Endodermal cell (in vitro differentiated cells): ENCODE results near the gene MANBA. TPM values are rescaled to one million over a fixed set of nuclear protein-coding genes. Genes with fewer than 3 reads are reported as not detected.

Experiments
- DNase-seq: peaks from one replicate; pipeline ENCODE4 v3.0.0-alpha.2; 2017
- H3K27ac ChIP-seq: 2 replicates; pipeline ENCODE4 v1.5.1; 2013; ENCODE audit warnings: mild to moderate bottlenecking, low read depth, low read length, moderate library complexity
- H3K27me3 ChIP-seq: 2 replicates; pipeline ENCODE4 v1.6.1; 2013; ENCODE audit warnings: mild to moderate bottlenecking, low read length, moderate library complexity; ENCODE audit not compliant: insufficient read depth, control insufficient read depth, poor library complexity, severe bottlenecking
- H3K36me3 ChIP-seq: 2 replicates; pipeline ENCODE4 v1.7.0; 2013; ENCODE audit warnings: mild to moderate bottlenecking, low read length, moderate library complexity; ENCODE audit not compliant: control insufficient read depth, insufficient read depth
- H3K4me1 ChIP-seq: one replicate; pipeline ENCODE4 v1.7.0; 2013; ENCODE audit warnings: low read length; ENCODE audit not compliant: control insufficient read depth, insufficient read depth
- H3K4me3 ChIP-seq: 2 replicates; pipeline ENCODE4 v1.5.1; 2013; ENCODE audit warnings: mild to moderate bottlenecking, low read length, moderate library complexity
- H3K9ac ChIP-seq: 2 replicates; pipeline ENCODE4 v1.6.1; 2013; ENCODE audit warnings: mild to moderate bottlenecking, low read length, moderate library complexity; ENCODE audit not compliant: poor library complexity, severe bottlenecking; ENCODE audit errors: extremely low read depth
- H3K9me3 ChIP-seq: 2 replicates; pipeline ENCODE4 v1.6.1; 2013; ENCODE audit warnings: mild to moderate bottlenecking, low read length, moderate library complexity; ENCODE audit not compliant: control insufficient read depth
- H3K27ac Mint-ChIP-seq: 2 replicates; pipeline ENCODE4 v1.8.0; 2020; ENCODE audit warnings: mixed read lengths
- H3K27me3 Mint-ChIP-seq: 2 replicates; pipeline ENCODE4 v1.8.0; 2021; ENCODE audit warnings: mild to moderate bottlenecking, mixed read lengths; ENCODE audit not compliant: insufficient read depth
- H3K36me3 Mint-ChIP-seq: 2 replicates; pipeline ENCODE4 v1.8.0; 2020; ENCODE audit warnings: low read depth, mixed read lengths
- H3K4me1 Mint-ChIP-seq: 2 replicates; pipeline ENCODE4 v1.8.0; 2020; ENCODE audit warnings: mixed read lengths
- H3K4me3 Mint-ChIP-seq: 2 replicates; pipeline ENCODE4 v1.8.0; 2020; ENCODE audit warnings: mild to moderate bottlenecking, moderate library complexity, mixed read lengths
- H3K9me3 Mint-ChIP-seq: 2 replicates; pipeline ENCODE4 v1.8.0; 2020; ENCODE audit warnings: mild to moderate bottlenecking, mixed read lengths
- WGBS, 2 experiments: methylation state at CpG; one replicate each; pipeline versions ENCODE4 v1.1.5 to v1.1.7; 2013; ENCODE audit warnings: missing lambda C conversion rate in 2 of 2, mixed read lengths in 1 of 2; ENCODE audit not compliant: insufficient coverage in 1 of 2, insufficient read length in 1 of 2; 5-methylcytosine and 5-hydroxymethylcytosine counted together
- total RNA-seq, 2 donors: library from RNA; stranded (reverse); fragmentation: NEBNext Ultra II Directional in 1 of 2; extraction: Animal tissue kit (Norgen Biotek cat#: 25700) in 1 of 2; gene quantifications; 2 replicates in 1 of 2; 3 replicates in 1 of 2; pipeline ENCODE4 v1.2.1, GENCODE V29; 2021
- TF ChIP-seq, protein P1 (sequence below): fragments of 200-600 bp; sonication (generic); conservative IDR thresholded peaks from 2 replicates; pipeline ENCODE4 v1.5.0; 2021; ENCODE audit warnings: antibody characterized with exemption, mild to moderate bottlenecking

The MANBA gene
- total RNA-seq, 2 donors from 2014 or later, result 30.4 to 32.0 TPM

DNA sequence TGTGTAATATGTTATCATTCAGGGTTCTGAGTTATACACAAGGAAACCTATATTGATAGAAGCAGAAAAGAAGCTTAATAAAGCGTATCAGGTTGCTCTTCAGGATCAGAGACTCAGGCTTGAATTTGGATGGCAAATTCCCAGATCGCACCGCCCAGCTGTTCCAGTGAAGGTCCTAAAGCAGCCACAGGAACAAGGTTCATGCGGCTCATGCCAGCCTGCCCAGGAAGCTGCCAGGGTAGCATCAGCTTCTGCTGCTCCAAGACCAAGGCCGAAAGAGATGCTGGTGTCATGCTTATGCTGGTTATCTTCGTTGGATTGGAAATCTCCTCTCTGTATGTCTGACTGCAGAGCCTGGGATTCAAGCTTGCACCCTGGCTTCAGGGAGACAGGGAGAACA is 127.7 kb downstream of the MANBA start:
- Mint-ChIP-seq H3K27me3 (no peaks in the 10 kb centered on the region), H3K36me3 (peaks cover 20% of the 10 kb centered on the region), H3K4me3 (no peak overlapping the region), H3K4me1 (no peaks in the 10 kb centered on the region), H3K27ac (no peak overlapping the region), H3K9me3 (no peaks in the 10 kb centered on the region)
- no peaks in the 10 kb centered on the region for H3K27me3 ChIP-seq
- 78 to 85% methylated on average over 6 of the region's 6 CpGs for WGBS, 2 experiments
- TF ChIP-seq, protein P1, sequence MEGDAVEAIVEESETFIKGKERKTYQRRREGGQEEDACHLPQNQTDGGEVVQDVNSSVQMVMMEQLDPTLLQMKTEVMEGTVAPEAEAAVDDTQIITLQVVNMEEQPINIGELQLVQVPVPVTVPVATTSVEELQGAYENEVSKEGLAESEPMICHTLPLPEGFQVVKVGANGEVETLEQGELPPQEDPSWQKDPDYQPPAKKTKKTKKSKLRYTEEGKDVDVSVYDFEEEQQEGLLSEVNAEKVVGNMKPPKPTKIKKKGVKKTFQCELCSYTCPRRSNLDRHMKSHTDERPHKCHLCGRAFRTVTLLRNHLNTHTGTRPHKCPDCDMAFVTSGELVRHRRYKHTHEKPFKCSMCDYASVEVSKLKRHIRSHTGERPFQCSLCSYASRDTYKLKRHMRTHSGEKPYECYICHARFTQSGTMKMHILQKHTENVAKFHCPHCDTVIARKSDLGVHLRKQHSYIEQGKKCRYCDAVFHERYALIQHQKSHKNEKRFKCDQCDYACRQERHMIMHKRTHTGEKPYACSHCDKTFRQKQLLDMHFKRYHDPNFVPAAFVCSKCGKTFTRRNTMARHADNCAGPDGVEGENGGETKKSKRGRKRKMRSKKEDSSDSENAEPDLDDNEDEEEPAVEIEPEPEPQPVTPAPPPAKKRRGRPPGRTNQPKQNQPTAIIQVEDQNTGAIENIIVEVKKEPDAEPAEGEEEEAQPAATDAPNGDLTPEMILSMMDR, result no peak
- H3K4me1 ChIP-seq, result no peaks in the 10 kb centered on the region
- H3K4me3 ChIP-seq, result no peak overlapping the region
- H3K36me3 ChIP-seq, result peaks cover 20% of the 10 kb centered on the region
- H3K9me3 ChIP-seq, result no peaks in the 10 kb centered on the region
- no peak overlapping the region for H3K9ac ChIP-seq
- DNase-seq, result no peak
- no peak overlapping the region for H3K27ac ChIP-seq

GRCh38 chr4:102632241-102633065 is 128.3 kb downstream of the MANBA start:
- Histone ChIP-seq H3K4me3 (no peak overlapping the region), H3K36me3 (peaks cover 20% of the 10 kb centered on the region), H3K4me1 (no peaks in the 10 kb centered on the region), H3K9ac (no peak overlapping the region), H3K27me3 (no peaks in the 10 kb centered on the region), H3K27ac (no peak overlapping the region), H3K9me3 (no peaks in the 10 kb centered on the region)
- Mint-ChIP-seq H3K27me3 (no peaks in the 10 kb centered on the region), H3K27ac (no peak overlapping the region), H3K4me1 (no peaks in the 10 kb centered on the region), H3K36me3 (peaks cover 13% of the 10 kb centered on the region), H3K9me3 (no peaks in the 10 kb centered on the region), H3K4me3 (no peak overlapping the region)
- DNase-seq, result no peak
- 79 to 83% methylated on average over 5 to 6 of the region's 6 CpGs for WGBS, 2 experiments
- TF ChIP-seq, protein P1, result no peak

DNA sequence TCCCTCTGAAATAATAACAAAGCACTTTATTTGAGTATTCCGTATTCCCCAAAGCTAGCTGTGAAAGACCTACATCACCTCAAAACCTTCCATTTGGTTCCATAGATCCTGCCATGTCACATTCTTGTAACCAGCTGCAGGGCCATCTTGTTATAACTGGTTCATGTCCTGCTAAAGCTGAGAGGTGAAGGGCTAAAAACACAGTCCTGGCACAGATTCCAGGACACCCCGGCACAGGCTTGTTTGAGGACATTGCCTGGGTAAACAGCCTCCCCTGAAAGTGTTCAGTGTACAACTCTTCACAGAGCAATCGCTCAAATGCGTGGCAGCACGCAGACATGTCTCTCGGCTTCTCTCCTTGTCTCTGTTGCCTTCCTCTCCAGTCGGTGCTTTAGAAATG is 129.2 kb downstream of the MANBA start:
- Histone ChIP-seq H3K9ac (no peak overlapping the region), H3K9me3 (no peaks in the 10 kb centered on the region), H3K27me3 (no peaks in the 10 kb centered on the region), H3K36me3 (peaks cover 20% of the 10 kb centered on the region), H3K4me3 (no peak overlapping the region), H3K4me1 (no peaks in the 10 kb centered on the region), H3K27ac (no peak overlapping the region)
- H3K4me3 Mint-ChIP-seq, result no peak overlapping the region
- H3K9me3 Mint-ChIP-seq, result no peaks in the 10 kb centered on the region
- no peaks in the 10 kb centered on the region for H3K4me1 Mint-ChIP-seq
- DNase-seq, result no peak
- no peak overlapping the region for H3K27ac Mint-ChIP-seq
- WGBS, 2 experiments, result 89 to 100% methylated on average over 6 to 7 of the region's 7 CpGs
- peaks cover 11% of the 10 kb centered on the region for H3K36me3 Mint-ChIP-seq
- TF ChIP-seq, protein P1, result no peak
- H3K27me3 Mint-ChIP-seq, result no peaks in the 10 kb centered on the region
